H1 (cell line): ENCODE results near the gene GAST. TPM values are rescaled to one million over a fixed set of nuclear protein-coding genes. Genes with fewer than 3 reads are reported as not detected.

Experiments used
- CTCF ChIA-PET: fragments of 300-600 bp; sonication (Branson Sonifier 250); formaldehyde crosslinking; loops from one replicate; lab custom pipeline; 2021; ENCODE audit not compliant: partially characterized antibody; lab: Charles Lee
- POLR2A ChIA-PET: fragments of 300-600 bp; sonication (Branson Sonifier 250); formaldehyde crosslinking; loops from one replicate; lab custom pipeline; 2021; ENCODE audit warnings: inconsistent platforms; ENCODE audit not compliant: partially characterized antibody; lab: Charles Lee
- DNase-seq, 2 experiments: peaks; one replicate each; pipeline versions ENCODE4 v3.0.0 to v3.0.0-alpha.2; 2010 to 2022; ENCODE audit warnings: low spot score in 2 of 2, low read depth in 1 of 2, mixed read lengths in 1 of 2
- FAIRE-seq: peaks from 2 replicates; lab custom pipeline; 2011; peaks lifted over from hg19 to GRCh38; lab: Jason Lieb, UNC
- H2AFZ ChIP-seq: 2 replicates; pipeline ENCODE4 v1.8.1; 2012; ENCODE audit warnings: low read length, inconsistent platforms
- H2AK5ac ChIP-seq: 2 replicates; pipeline ENCODE4 v1.6.1; 2013; ENCODE audit warnings: low read depth, low read length
- H2BK120ac ChIP-seq: replicated peaks from 2 replicates; pipeline ENCODE3; 2013; ENCODE audit warnings: low read depth, low read length, inconsistent platforms
- H2BK12ac ChIP-seq: 2 replicates; pipeline ENCODE4 v1.6.1; 2013; ENCODE audit warnings: low read depth, low read length
- H2BK15ac ChIP-seq: 2 replicates; pipeline ENCODE4 v1.6.1; 2013; ENCODE audit warnings: low read length
- H2BK20ac ChIP-seq: 2 replicates; pipeline ENCODE4 v1.6.1; 2013; ENCODE audit warnings: low read length
- H2BK5ac ChIP-seq: 2 replicates; pipeline ENCODE4 v1.6.1; 2013; ENCODE audit warnings: low read depth, low read length
- H3K14ac ChIP-seq: 2 replicates; pipeline ENCODE4 v1.6.1; 2013; ENCODE audit warnings: inconsistent platforms; ENCODE audit not compliant: insufficient read length
- H3K18ac ChIP-seq: 2 replicates; pipeline ENCODE4 v1.6.1; 2013; ENCODE audit warnings: low read length; ENCODE audit errors: extremely low read depth
- H3K23ac ChIP-seq: 2 replicates; pipeline ENCODE4 v1.6.1; 2013; ENCODE audit warnings: inconsistent platforms; ENCODE audit not compliant: insufficient read length
- H3K23me2 ChIP-seq: 2 replicates; pipeline ENCODE4 v1.6.1; 2013; ENCODE audit warnings: low read depth, low read length
- H3K27ac ChIP-seq: 2 replicates; pipeline ENCODE4 v1.6.1; 2011; ENCODE audit warnings: low read depth, low read length, inconsistent platforms
- H3K27me3 ChIP-seq, 4 experiments: replicated peaks in 1 of 4; 1 replicate in 1 of 4; 2 replicates in 3 of 4; pipeline versions ENCODE4 v1.6.1 to v1.8.1; 2011 to 2013; ENCODE audit warnings: low read length in 3 of 4, mild to moderate bottlenecking in 3 of 4, inconsistent platforms in 2 of 4, mixed read lengths in 2 of 4, moderate library complexity in 1 of 4; ENCODE audit not compliant: control insufficient read depth in 3 of 4, insufficient read depth in 3 of 4; ENCODE audit errors: extremely low read depth in 1 of 4
- H3K36me3 ChIP-seq, 4 experiments: 2 replicates each; pipeline versions ENCODE4 v1.6.1 to v1.8.1; 2011 to 2013; ENCODE audit warnings: mild to moderate bottlenecking in 4 of 4, low read length in 3 of 4, moderate library complexity in 2 of 4, control low read depth in 1 of 4, inconsistent platforms in 1 of 4; ENCODE audit not compliant: insufficient read depth in 4 of 4, control insufficient read depth in 2 of 4
- H3K4ac ChIP-seq: replicated peaks from 2 replicates; pipeline ENCODE3; 2013; ENCODE audit warnings: low read length, low read depth, mixed read lengths, inconsistent platforms; ENCODE audit not compliant: insufficient read length
- H3K4me1 ChIP-seq, 4 experiments: replicated peaks in 1 of 4; 1 replicate in 1 of 4; 2 replicates in 3 of 4; pipeline versions ENCODE4 v1.6.1 to v1.8.1; 2011 to 2013; ENCODE audit warnings: low read length in 3 of 4, inconsistent platforms in 2 of 4, mixed read lengths in 1 of 4; ENCODE audit not compliant: insufficient read depth in 4 of 4, control insufficient read depth in 3 of 4
- H3K4me2 ChIP-seq, 2 experiments: 2 replicates each; pipeline versions ENCODE4 v1.6.1 to v1.8.1; 2011 to 2013; ENCODE audit warnings: low read depth in 2 of 2, low read length in 2 of 2, control low read depth in 1 of 2, inconsistent platforms in 1 of 2, mild to moderate bottlenecking in 1 of 2; ENCODE audit not compliant: insufficient read depth in 1 of 2
- H3K4me3 ChIP-seq, 4 experiments: fragments of 200-600, 300-600 bp in 1 of 4; sonication (generic), shearing (Covaris generic), sonication (Bioruptor Twin) in 1 of 4; 2 replicates each; pipeline versions ENCODE4 v1.5.1 to v1.8.1; 2011 to 2016; ENCODE audit warnings: low read length in 4 of 4, low read depth in 3 of 4, control low read depth in 2 of 4, inconsistent platforms in 2 of 4, mild to moderate bottlenecking in 2 of 4, mixed read lengths in 1 of 4, moderate library complexity in 1 of 4; ENCODE audit not compliant: insufficient read depth in 2 of 4; ENCODE audit errors: extremely low read depth in 1 of 4
- H3K56ac ChIP-seq: replicated peaks from 2 replicates; pipeline ENCODE3; 2013; ENCODE audit warnings: low read depth, mild to moderate bottlenecking, mixed read lengths, low read length, inconsistent platforms; ENCODE audit not compliant: insufficient read length
- H3K79me1 ChIP-seq: 2 replicates; pipeline ENCODE4 v1.6.1; 2013; ENCODE audit warnings: low read depth, low read length, control low read depth
- H3K79me2 ChIP-seq, 2 experiments: 2 replicates each; pipeline versions ENCODE4 v1.6.1 to v1.8.1; 2012 to 2013; ENCODE audit warnings: low read length in 2 of 2, mild to moderate bottlenecking in 2 of 2, inconsistent platforms in 1 of 2; ENCODE audit not compliant: insufficient read depth in 2 of 2, control insufficient read depth in 1 of 2
- H3K9ac ChIP-seq, 4 experiments: replicated peaks in 1 of 4; 1 replicate in 1 of 4; 2 replicates in 3 of 4; pipeline versions ENCODE4 v1.6.1 to v1.8.1; 2011 to 2013; ENCODE audit warnings: low read depth in 3 of 4, low read length in 3 of 4, control low read depth in 2 of 4, mild to moderate bottlenecking in 2 of 4, moderate library complexity in 2 of 4, inconsistent platforms in 1 of 4; ENCODE audit errors: extremely low read depth in 1 of 4
- H3K9me3 ChIP-seq, 2 experiments: 2 replicates each; pipeline versions ENCODE4 v1.6.1 to v1.8.1; 2012 to 2013; ENCODE audit warnings: mild to moderate bottlenecking in 2 of 2, moderate library complexity in 2 of 2, control low read depth in 1 of 2, inconsistent platforms in 1 of 2, low read depth in 1 of 2, low read length in 1 of 2, mixed read lengths in 1 of 2; ENCODE audit not compliant: insufficient read depth in 2 of 2
- H4K20me1 ChIP-seq, 2 experiments: replicated peaks in 1 of 2; 2 replicates each; pipeline versions ENCODE3 to v1.8.1; 2011 to 2013; ENCODE audit warnings: inconsistent platforms in 2 of 2, low read length in 2 of 2, mild to moderate bottlenecking in 1 of 2; ENCODE audit not compliant: insufficient read depth in 2 of 2, control insufficient read depth in 1 of 2
- H4K5ac ChIP-seq: 2 replicates; pipeline ENCODE4 v1.6.1; 2013; ENCODE audit warnings: low read length, low read depth, mixed read lengths, inconsistent platforms; ENCODE audit not compliant: insufficient read length
- H4K8ac ChIP-seq: 2 replicates; pipeline ENCODE4 v1.8.0; 2013; ENCODE audit warnings: mild to moderate bottlenecking, moderate library complexity, low read length, inconsistent platforms; ENCODE audit not compliant: insufficient read depth; ENCODE audit errors: extremely low read depth
- H4K91ac ChIP-seq: replicated peaks from 2 replicates; pipeline ENCODE3; 2013; ENCODE audit warnings: low read length, mixed read lengths, inconsistent platforms; ENCODE audit not compliant: insufficient read length
- HDAC6 ChIP-seq: IDR thresholded peaks from one replicate; pipeline ENCODE4 v1.7.1; 2012; ENCODE audit warnings: low read depth, mild to moderate bottlenecking, inconsistent platforms, low read length, moderate library complexity
- JUN ChIP-seq: IDR thresholded peaks from 2 replicates; pipeline ENCODE4 v1.6.1; 2011; ENCODE audit warnings: low read depth, mild to moderate bottlenecking, improper control_type of control experiment, low read length
- PHF8 ChIP-seq: fragments of 200-600 bp; sonication (generic); conservative IDR thresholded peaks from 2 replicates; pipeline ENCODE4 v1.7.1; 2012; ENCODE audit warnings: low read depth, mild to moderate bottlenecking, inconsistent platforms, low read length, moderate library complexity
- POLR2AphosphoS5 ChIP-seq: IDR thresholded peaks from 2 replicates; pipeline ENCODE4 v1.6.1; 2011; ENCODE audit warnings: low read depth, low read length
- SP1 ChIP-seq: IDR thresholded peaks from 2 replicates; pipeline ENCODE4 v1.6.1; 2011; ENCODE audit warnings: low read depth, low read length
- WGBS, 2 experiments: shearing (Covaris generic) in 1 of 2; methylation state at CpG; one replicate each; pipeline versions ENCODE4 v1.1.6 to v1.1.7; 2013 to 2015; ENCODE audit warnings: low lambda C conversion rate in 2 of 2, mixed read lengths in 2 of 2, inconsistent platforms in 1 of 2, low coverage in 1 of 2, missing lambda C conversion rate in 1 of 2; ENCODE audit not compliant: insufficient replicate concordance in 2 of 2, insufficient coverage in 1 of 2, insufficient read length in 1 of 2; ENCODE audit errors: extremely low coverage in 1 of 2, missing lambda C conversion rate in 1 of 2; 5-methylcytosine and 5-hydroxymethylcytosine counted together
- polyA plus RNA-seq, 7 experiments: library from polyadenylated mRNA; depleted of rRNA in 3 of 7; stranded (reverse) in 5 of 7; unstranded in 2 of 7; fragments of >200 nt in 5 of 7; fragments of 200-250 nt in 2 of 7; gene quantifications; 1 replicate in 5 of 7; 2 replicates in 1 of 7; 4 replicates in 1 of 7; pipeline versions ENCODE4 v1.2.1 to v1.2.3, GENCODE V29; 2011 to 2013; ENCODE audit warnings: missing spikeins in 2 of 7, mixed read lengths in 2 of 7
- total RNA-seq: library from RNA; stranded (reverse); fragmentation: NEBNext Ultra II Directional; extraction: Animal tissue kit (Norgen Biotek cat#: 25700); gene quantifications from 2 replicates; pipeline ENCODE4 v1.2.1, GENCODE V29; 2021

Gene GAST
- total and polyA plus RNA-seq, 2 of the 8 experiments (the other 6 are each of a cell fraction or from before 2014, with no cell fraction given) = not detected

- no peak overlapping the region for H3K14ac ChIP-seq
- DNase-seq (no peak), FAIRE-seq (no peak)
- no peak overlapping the region for H3K56ac ChIP-seq
- no peaks in the 10 kb centered on the region for H3K79me2 ChIP-seq
- H2BK120ac ChIP-seq = no peak overlapping the region
- H2BK20ac ChIP-seq = no peak overlapping the region
- no peaks in the 10 kb centered on the region for H3K23me2 ChIP-seq
- no peaks in the 10 kb centered on the region for H3K27me3 ChIP-seq
- no peak overlapping the region for H3K18ac ChIP-seq
- no peak overlapping the region for H2BK5ac ChIP-seq
- H3K36me3 ChIP-seq = no peaks in the 10 kb centered on the region
- no peaks in the 10 kb centered on the region for H3K79me1 ChIP-seq
- H3K4ac ChIP-seq = no peak overlapping the region
- H3K27ac ChIP-seq = no peak overlapping the region
- H4K20me1 ChIP-seq = no peaks in the 10 kb centered on the region
- H4K91ac ChIP-seq = no peak overlapping the region
- CTCF ChIA-PET = interaction anchor here (0.6 to 7.1 kb wide), 5 partner anchors 13 to 1381 kb away, joined by 3 to 59 read pairs (median 4); no protein-coding TSS in a partner anchor
- H3K9me3 ChIP-seq = no peaks in the 10 kb centered on the region
- no peak overlapping the region for H2AFZ ChIP-seq
- TF ChIP-seq PHF8 (no peak), POLR2AphosphoS5 (no peak), SP1 (no peak), JUN (no peak), HDAC6 (no peak)
- H3K9ac ChIP-seq = no peak overlapping the region
- peaks cover 2 to 17% (median 10%) of the 10 kb centered on the region in 4 experiments; a peak in 6 of 7 replicates for H3K4me1 ChIP-seq
- H3K23ac ChIP-seq = no peak overlapping the region
- POLR2A ChIA-PET = interaction anchor here (0.7 to 9.2 kb wide), 6 partner anchors 9 to 161 kb away, joined by 3 to 233 read pairs (median 4); partner anchors contain the start of gene EIF1
- 0 out of 2 replicates have a peak overlapping the region, but pooled peaks have one; percentile 29 for H2BK15ac ChIP-seq
- no peak overlapping the region for H4K8ac ChIP-seq
- WGBS, 2 experiments = 83% methylated on average over 10 of the region's 10 CpGs; no CpG with 5 or more reads in 1 of the 2 experiments
- H3K4me2 ChIP-seq = no peak overlapping the region
- H2BK12ac ChIP-seq = no peak overlapping the region
- H3K4me3 ChIP-seq = no peak overlapping the region
- no peak overlapping the region for H2AK5ac ChIP-seq
- H4K5ac ChIP-seq = no peak overlapping the region
These were observed 31.6 kb upstream of the GAST start for GRCh38 chr17:41680426-41681040.
